ENCODE measurements around the gene CD320. TPM values are rescaled to one million over a fixed set of nuclear protein-coding genes. Genes with fewer than 3 reads are reported as not detected.
A peak's percentile ranks its signal among the peaks of the same experiment; 100 is the strongest.

The CD320 gene
- 80.4 and 82.6 TPM in 2 replicates for total RNA-seq (2021; fragmentation: NEBNext Ultra II Directional; extraction: Animal tissue kit (Norgen Biotek cat#: 25700))
- 157 and 228 TPM in 2 replicates for polyA plus RNA-seq (2011; rRNA removed)
- polyA plus RNA-seq (2011; cell fraction: cytosol; rRNA removed): 149 TPM
- polyA plus RNA-seq (2011; cell fraction: nucleus; rRNA removed): 105 TPM
- 36.7 to 80.9 TPM (median 78.1 TPM) in 4 replicates for polyA plus RNA-seq (2012, experiment 1 of 2)
- polyA plus RNA-seq (2012, experiment 2 of 2): 73.8 TPM
- polyA plus RNA-seq (2013, experiment 1 of 2): 99.0 TPM
- 110 TPM for polyA plus RNA-seq (2013, experiment 2 of 2)
- 15.3 and 18.8 TPM in 2 replicates for polyA minus RNA-seq (2011; rRNA and poly(A)+ RNA removed)
- polyA minus RNA-seq (2011; cell fraction: cytosol; rRNA and poly(A)+ RNA removed): 36.3 TPM
- polyA minus RNA-seq (2011; cell fraction: nucleus; rRNA and poly(A)+ RNA removed): 20.9 TPM
- long read RNA-seq, experiment 1, transcript CD320-201 (5 exons, 1,250 nt): major isoform, 53 of 83 reads
- long read RNA-seq, experiment 1, partial matches to known transcripts: 20 of 83 reads
- long read RNA-seq, experiment 1, other reads (novel, unspliced or antisense): 8 of 83 reads
- long read RNA-seq, experiment 2, partial matches to known transcripts: 2 of 2 reads
- long read RNA-seq, experiment 2, other reads (novel, unspliced or antisense): 0 of 2 reads

GRCh38 chr19:8307965-8308866 is at the start of gene CD320:
CD320 (minus strand) TSS chr19:8308358; CDS start chr19:8308290, 68 bp downstream.
- peak; percentile 32 for FAIRE-seq
- H4K5ac ChIP-seq (ENCODE audit: insufficient read length, low read depth, low read length): peak within 1 kb of the TSS; percentile 11
- TF ChIP-seq USF2 (IDR thresholded peaks at IDR 0.05; ENCODE audit: low read length) (no peak; the same call in 1 of the 2 replicates), GABPA (IDR thresholded peaks at IDR 0.05; ENCODE audit: borderline replicate concordance, insufficient read depth, low read length) (no peak; the same call in 1 of the 2 replicates), SRF (IDR thresholded peaks at IDR 0.05; ENCODE audit: low read depth, low read length) (no peak), SP4 (IDR thresholded peaks at IDR 0.05; ENCODE audit: low read length) (peak; percentile 89; the same call in 1 of the 2 replicates), CBX8 (IDR thresholded peaks at IDR 0.05; ENCODE audit: borderline replicate concordance, low read depth, low read length) (no peak)

More at GRCh38 chr19:8307965-8308866, at the start of gene CD320:
- Histone ChIP-seq H4K8ac (ENCODE audit: extremely low read depth, insufficient read depth, low read length) (peak within 1 kb of the TSS; percentile 76), H3K4ac (replicated peaks; ENCODE audit: insufficient read length, low read depth, low read length) (peak within 1 kb of the TSS; percentile 30), H3K4me2 (ENCODE audit: insufficient read depth in 1 of 2, low read depth in 2 of 2, low read length in 2 of 2) (peak within 1 kb of the TSS; percentile 89 to 99), H2BK20ac (ENCODE audit: low read length) (no peak within 1 kb of the TSS), H2BK12ac (ENCODE audit: low read depth, low read length) (peak within 1 kb of the TSS; percentile 84; the same call in 1 of the 2 replicates), H2BK120ac (replicated peaks; ENCODE audit: low read depth, low read length) (no peak within 1 kb of the TSS), H3K23me2 (ENCODE audit: low read depth, low read length) (peaks cover 8% of the 10 kb centered on the region), H3K9me3 (ENCODE audit: insufficient read depth in 2 of 2, low read depth in 1 of 2, low read length in 1 of 2) (no peaks in the 10 kb centered on the region), H4K91ac (replicated peaks; ENCODE audit: insufficient read length, low read length) (peak within 1 kb of the TSS; percentile 88), H3K18ac (ENCODE audit: extremely low read depth, low read length) (peak within 1 kb of the TSS; percentile 88), H2AK5ac (ENCODE audit: low read depth, low read length) (peak within 1 kb of the TSS; percentile 87), H3K79me2 (ENCODE audit: control insufficient read depth in 1 of 2, insufficient read depth in 2 of 2, low read length in 2 of 2) (peaks cover 0 to 7% of the 10 kb centered on the region in 2 experiments; a peak in 2 of 4 replicates), H2BK5ac (ENCODE audit: low read depth, low read length) (peak within 1 kb of the TSS; percentile 86; the same call in 1 of the 2 replicates), H3K56ac (replicated peaks; ENCODE audit: insufficient read length, low read depth, low read length) (peak within 1 kb of the TSS; percentile 74), H2BK15ac (ENCODE audit: low read length) (peak within 1 kb of the TSS; percentile 34; the same call in 1 of the 2 replicates), H3K27me3 (replicated peaks in 1 of 4; ENCODE audit: control insufficient read depth in 3 of 4, extremely low read depth in 1 of 4, insufficient read depth in 3 of 4, low read length in 3 of 4) (no peaks in the 10 kb centered on the region), H3K27ac (ENCODE audit: low read depth, low read length) (peak within 1 kb of the TSS; percentile 80), H3K4me1 (replicated peaks in 1 of 4; ENCODE audit: control insufficient read depth in 3 of 4, insufficient read depth in 4 of 4, low read length in 3 of 4) (peaks cover 0 to 15% (median 7%) of the 10 kb centered on the region in 4 experiments; a peak in 6 of 7 replicates), H3K9ac (replicated peaks in 1 of 4; ENCODE audit: extremely low read depth in 1 of 4, low read depth in 3 of 4, low read length in 3 of 4) (peak within 1 kb of the TSS; percentile 73 to 85 (median 82)), H3K36me3 (ENCODE audit: control insufficient read depth in 2 of 4, insufficient read depth in 4 of 4, low read length in 3 of 4) (peaks cover 2 to 14% (median 4%) of the 10 kb centered on the region in 4 experiments; a peak in 5 of 8 replicates), H4K20me1 (replicated peaks in 1 of 2; ENCODE audit: control insufficient read depth in 1 of 2, insufficient read depth in 2 of 2, low read length in 2 of 2) (peaks cover 0 to 1% of the 10 kb centered on the region in 2 experiments), H3K4me3 (ENCODE audit: extremely low read depth in 1 of 4, insufficient read depth in 2 of 4, low read depth in 3 of 4, low read length in 4 of 4) (peak within 1 kb of the TSS; percentile 63 to 89 (median 82)), H2AFZ (ENCODE audit: low read length) (no peak within 1 kb of the TSS; the same call in 1 of the 2 replicates), H3K79me1 (ENCODE audit: low read depth, low read length) (peaks cover 7% of the 10 kb centered on the region), H3K23ac (ENCODE audit: insufficient read length) (no peak within 1 kb of the TSS), H3K14ac (ENCODE audit: insufficient read length) (peak within 1 kb of the TSS; percentile 37)
- peak in 1 of 2 experiments; percentile 92 for DNase-seq (ENCODE audit: low read depth in 1 of 2, low spot score in 2 of 2)
- CTCF ChIA-PET (ENCODE audit: partially characterized antibody): interaction anchor here (0.6 to 1.7 kb wide), 3 partner anchors 9 to 27 kb away, joined by 3 to 5 read pairs (median 4); no protein-coding TSS in a partner anchor
- WGBS, 2 experiments (ENCODE audit: extremely low coverage in 1 of 2, insufficient coverage in 1 of 2, insufficient read length in 1 of 2, insufficient replicate concordance in 2 of 2, low coverage in 1 of 2, low lambda C conversion rate in 2 of 2, missing lambda C conversion rate in 1 of 2): 3% methylated on average over 54 of the region's 63 CpGs; no CpG with 5 or more reads in 1 of the 2 experiments
- POLR2A ChIA-PET (ENCODE audit: partially characterized antibody): interaction anchor here (0.6 to 25.3 kb wide), 2 partner anchors 21 to 100 kb away, joined by 3 to 583 read pairs; partner anchors contain the start of genes NDUFA7 and RPS28

Data from H1 (cell line).